HEK293 (cell line): ENCODE results near the gene ZCCHC10.

ENCODE experiments used
- CTCF ChIP-seq: fragments of 450-650 bp; formaldehyde crosslinking; IDR thresholded peaks from 2 replicates; pipeline ENCODE4 v1.5.1; 2016; ENCODE audit warnings: missing biosample characterization, missing genetic modification characterization
- GFI1B ChIP-seq: fragments of 450-650 bp; formaldehyde crosslinking; IDR thresholded peaks from 2 replicates; pipeline ENCODE4 v1.5.1; 2016; ENCODE audit warnings: missing biosample characterization, missing genetic modification characterization
- GLIS1 ChIP-seq: fragments of 450-650 bp; formaldehyde crosslinking; IDR thresholded peaks from 2 replicates; pipeline ENCODE4 v1.5.1; 2016; ENCODE audit warnings: missing biosample characterization, missing genetic modification characterization
- GLIS2 ChIP-seq: fragments of 450-650 bp; formaldehyde crosslinking; IDR thresholded peaks from 2 replicates; pipeline ENCODE4 v1.5.1; 2016; ENCODE audit warnings: missing biosample characterization, missing genetic modification characterization
- PBX3 ChIP-seq: sonication (generic); formaldehyde crosslinking; IDR thresholded peaks from 2 replicates; pipeline ENCODE4 v1.8.1; 2022; ENCODE audit warnings: mild to moderate bottlenecking, moderate library complexity, missing genetic modification reagents
- SP7 ChIP-seq: fragments of 450-650 bp; formaldehyde crosslinking; IDR thresholded peaks from 2 replicates; pipeline ENCODE4 v1.5.1; 2016; ENCODE audit warnings: missing biosample characterization, missing genetic modification characterization
- ZBTB10 ChIP-seq: fragments of 450-650 bp; formaldehyde crosslinking; IDR thresholded peaks from 2 replicates; pipeline ENCODE4 v1.5.1; 2016; ENCODE audit warnings: missing biosample characterization, missing genetic modification characterization
- ZBTB7A ChIP-seq: fragments of 450-650 bp; formaldehyde crosslinking; IDR thresholded peaks from 2 replicates; pipeline ENCODE4 v1.5.1; 2016; ENCODE audit warnings: low read depth, missing biosample characterization, missing genetic modification characterization
- ZIC2 ChIP-seq: fragments of 450-650 bp; formaldehyde crosslinking; IDR thresholded peaks from 2 replicates; pipeline ENCODE4 v1.5.1; 2016; ENCODE audit warnings: missing biosample characterization, missing genetic modification characterization
- ZNF16 ChIP-seq: fragments of 450-650 bp; formaldehyde crosslinking; IDR thresholded peaks from 2 replicates; pipeline ENCODE4 v1.5.1; 2016; ENCODE audit warnings: low read depth, missing biosample characterization, missing genetic modification characterization
- ZNF169 ChIP-seq: fragments of 450-650 bp; formaldehyde crosslinking; IDR thresholded peaks from 2 replicates; pipeline ENCODE4 v1.5.1; 2016; ENCODE audit warnings: missing biosample characterization, missing genetic modification characterization
- ZNF175 ChIP-seq: fragments of 450-650 bp; formaldehyde crosslinking; IDR thresholded peaks from 2 replicates; pipeline ENCODE4 v1.5.1; 2016; ENCODE audit warnings: missing biosample characterization, missing genetic modification characterization
- ZNF184 ChIP-seq: fragments of 450-650 bp; IDR thresholded peaks from 2 replicates; pipeline ENCODE4 v1.5.1; 2018; ENCODE audit warnings: missing biosample characterization, mild to moderate bottlenecking, missing genetic modification characterization
- ZNF274 ChIP-seq, 2 experiments: fragments of 200-500 bp in 1 of 2; fragments of 450-650 bp in 1 of 2; sonication (Bioruptor generic) in 1 of 2; formaldehyde crosslinking in 1 of 2; IDR thresholded peaks; 2 replicates each; pipeline versions ENCODE4 v1.5.1 to v1.6.1; 2014 to 2016; ENCODE audit warnings: borderline replicate concordance in 1 of 2, inconsistent platforms in 1 of 2, low read length in 1 of 2, missing biosample characterization in 1 of 2, missing genetic modification characterization in 1 of 2
- ZNF341 ChIP-seq: fragments of 450-650 bp; formaldehyde crosslinking; IDR thresholded peaks from 2 replicates; pipeline ENCODE4; 2016; ENCODE audit warnings: low read depth, missing biosample characterization, missing genetic modification characterization
- ZNF394 ChIP-seq: fragments of 450-650 bp; formaldehyde crosslinking; IDR thresholded peaks from 2 replicates; pipeline ENCODE4 v1.5.1; 2016; ENCODE audit warnings: missing biosample characterization, missing genetic modification characterization, mild to moderate bottlenecking, moderate library complexity, borderline replicate concordance
- ZNF433 ChIP-seq: fragments of 450-650 bp; formaldehyde crosslinking; IDR thresholded peaks from 2 replicates; pipeline ENCODE4 v1.5.1; 2016; ENCODE audit warnings: missing biosample characterization, missing genetic modification characterization, low read depth
- ZNF473 ChIP-seq: fragments of 450-650 bp; formaldehyde crosslinking; IDR thresholded peaks from 2 replicates; pipeline ENCODE4 v1.5.1; 2017; ENCODE audit warnings: missing biosample characterization, missing genetic modification characterization
- ZNF558 ChIP-seq: fragments of 450-650 bp; formaldehyde crosslinking; IDR thresholded peaks from 2 replicates; pipeline ENCODE4 v1.5.1; 2016; ENCODE audit warnings: missing biosample characterization, missing genetic modification characterization
- ZNF626 ChIP-seq: fragments of 450-650 bp; sonication (Bioruptor Pico); formaldehyde crosslinking; IDR thresholded peaks from 2 replicates; pipeline ENCODE4 v1.5.1; 2018; ENCODE audit warnings: missing biosample characterization, missing genetic modification characterization, inconsistent platforms
- ZNF654 ChIP-seq: fragments of 450-650 bp; formaldehyde crosslinking; IDR thresholded peaks from 2 replicates; pipeline ENCODE4 v1.5.1; 2016; ENCODE audit warnings: low read depth, missing biosample characterization, missing genetic modification characterization
- ZNF658 ChIP-seq: fragments of 450-650 bp; formaldehyde crosslinking; IDR thresholded peaks from 2 replicates; pipeline ENCODE4; 2016; ENCODE audit warnings: missing biosample characterization, missing genetic modification characterization
- ZNF707 ChIP-seq: fragments of 450-650 bp; formaldehyde crosslinking; IDR thresholded peaks from 2 replicates; pipeline ENCODE4 v1.5.1; 2016; ENCODE audit warnings: missing biosample characterization, missing genetic modification characterization
- ZNF777 ChIP-seq: fragments of 450-650 bp; formaldehyde crosslinking; IDR thresholded peaks from 2 replicates; pipeline ENCODE4 v1.5.1; 2017; ENCODE audit warnings: missing biosample characterization, missing genetic modification characterization, borderline replicate concordance
- ZNF837 ChIP-seq: fragments of 450-650 bp; formaldehyde crosslinking; IDR thresholded peaks from 2 replicates; pipeline ENCODE4 v1.5.1; 2016; ENCODE audit warnings: missing biosample characterization, missing genetic modification characterization
- ZSCAN23 ChIP-seq: fragments of 450-650 bp; formaldehyde crosslinking; IDR thresholded peaks from 2 replicates; pipeline ENCODE4 v1.5.1; 2016; ENCODE audit warnings: missing biosample characterization, missing genetic modification characterization
- TF ChIP-seq, protein P1 (sequence below): fragments of 450-650 bp; formaldehyde crosslinking; IDR thresholded peaks from 2 replicates; pipeline ENCODE4 v1.5.1; 2016; ENCODE audit warnings: missing biosample characterization, missing genetic modification characterization
- TF ChIP-seq, protein P2 (sequence below): fragments of 450-650 bp; formaldehyde crosslinking; IDR thresholded peaks from 2 replicates; pipeline ENCODE4 v1.5.1; 2017; ENCODE audit warnings: missing biosample characterization, missing genetic modification characterization

ZCCHC10 gene

DNA sequence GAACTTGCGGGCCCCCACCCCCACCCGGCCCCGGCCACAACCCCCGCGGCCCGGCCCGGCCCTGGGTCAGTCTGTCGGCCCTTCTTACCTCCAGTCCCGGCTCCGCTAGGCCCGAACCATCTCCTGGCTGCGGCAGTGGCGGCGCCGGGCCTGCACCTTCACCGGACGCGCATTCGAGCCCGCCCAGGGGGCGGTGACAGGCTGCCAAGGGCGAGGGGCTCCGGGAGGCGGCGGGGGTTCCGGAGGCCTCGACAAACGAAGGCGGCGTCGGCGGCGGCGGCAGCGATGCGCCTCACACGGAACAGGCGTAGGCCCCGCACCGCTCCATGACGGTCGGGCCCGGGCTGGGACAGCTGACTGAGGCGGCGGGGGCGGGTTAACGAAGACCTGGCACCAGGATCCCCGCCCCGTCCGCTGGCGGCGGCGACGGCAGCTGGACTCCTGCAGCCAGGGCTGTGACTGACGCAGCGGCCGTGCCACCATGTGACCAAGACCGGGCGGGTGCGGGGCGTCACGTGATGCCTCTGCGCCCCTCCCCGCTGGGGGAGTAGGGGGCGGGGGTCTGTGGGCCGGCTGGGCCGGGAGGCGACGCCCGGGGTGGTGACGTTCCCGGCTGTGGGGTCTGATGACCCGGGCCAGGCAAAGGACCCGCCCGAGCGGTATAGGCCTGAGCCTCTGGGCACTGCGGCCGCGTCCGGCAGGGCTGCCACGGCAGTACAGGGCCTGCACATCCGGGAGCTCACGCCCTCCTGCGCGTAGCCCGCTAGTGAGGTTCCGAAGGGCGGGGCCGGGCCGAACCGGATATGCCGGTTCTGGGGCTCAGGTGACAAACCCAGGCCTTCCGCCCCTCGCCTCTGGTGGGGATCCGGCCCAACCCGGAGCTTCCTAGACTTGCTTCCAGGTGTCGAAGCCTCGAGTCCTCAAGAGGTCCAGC is 62.9 kb downstream of the ZCCHC10 start, which contains the start of gene AFF4 (continued):
- peak; percentile 96 for TF ChIP-seq ZBTB10 (tag by site-specific recombination)
- no peak for TF ChIP-seq ZNF169 (tag by site-specific recombination)
- TF ChIP-seq ZNF433 (tag by site-specific recombination), result no peak
- peak; percentile 100 for TF ChIP-seq ZBTB7A (tag by site-specific recombination)
- no peak; the same call in 1 of the 2 replicates for TF ChIP-seq CTCF (tag by site-specific recombination)
- no peak for TF ChIP-seq ZNF837 (tag by site-specific recombination)
- TF ChIP-seq ZNF777 (tag by site-specific recombination), result no peak
- TF ChIP-seq ZNF707 (tag by site-specific recombination), result no peak
- no peak for TF ChIP-seq ZNF184
- TF ChIP-seq ZNF558 (tag by site-specific recombination), result no peak
- no peak for TF ChIP-seq ZNF626 (tag by site-specific recombination)
- TF ChIP-seq PBX3 (CRISPR knock-in tag), result peak; percentile 83
- peak; percentile 80 for TF ChIP-seq ZIC2 (tag by site-specific recombination)
- peak; percentile 87 for TF ChIP-seq GLIS1 (tag by site-specific recombination)
- no peak for TF ChIP-seq ZNF274 (IDR thresholded peaks at IDR 0.05; ENCODE audit: low read length)
- no peak for TF ChIP-seq ZNF274 (tag by site-specific recombination; IDR thresholded peaks at IDR 0.05; ENCODE audit: borderline replicate concordance)
- peak; percentile 54 for TF ChIP-seq ZNF341 (tag by site-specific recombination)
- TF ChIP-seq ZSCAN23 (tag by site-specific recombination), result no peak
- TF ChIP-seq SP7 (tag by site-specific recombination), result peak; percentile 84
- TF ChIP-seq ZNF654 (tag by site-specific recombination), result no peak
- TF ChIP-seq ZNF175, result no peak
- TF ChIP-seq, protein P1, sequence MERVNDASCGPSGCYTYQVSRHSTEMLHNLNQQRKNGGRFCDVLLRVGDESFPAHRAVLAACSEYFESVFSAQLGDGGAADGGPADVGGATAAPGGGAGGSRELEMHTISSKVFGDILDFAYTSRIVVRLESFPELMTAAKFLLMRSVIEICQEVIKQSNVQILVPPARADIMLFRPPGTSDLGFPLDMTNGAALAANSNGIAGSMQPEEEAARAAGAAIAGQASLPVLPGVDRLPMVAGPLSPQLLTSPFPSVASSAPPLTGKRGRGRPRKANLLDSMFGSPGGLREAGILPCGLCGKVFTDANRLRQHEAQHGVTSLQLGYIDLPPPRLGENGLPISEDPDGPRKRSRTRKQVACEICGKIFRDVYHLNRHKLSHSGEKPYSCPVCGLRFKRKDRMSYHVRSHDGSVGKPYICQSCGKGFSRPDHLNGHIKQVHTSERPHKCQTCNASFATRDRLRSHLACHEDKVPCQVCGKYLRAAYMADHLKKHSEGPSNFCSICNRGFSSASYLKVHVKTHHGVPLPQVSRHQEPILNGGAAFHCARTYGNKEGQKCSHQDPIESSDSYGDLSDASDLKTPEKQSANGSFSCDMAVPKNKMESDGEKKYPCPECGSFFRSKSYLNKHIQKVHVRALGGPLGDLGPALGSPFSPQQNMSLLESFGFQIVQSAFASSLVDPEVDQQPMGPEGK (tag by site-specific recombination), result peak; percentile 100
- TF ChIP-seq GFI1B (tag by site-specific recombination), result no peak
- TF ChIP-seq, protein P2, sequence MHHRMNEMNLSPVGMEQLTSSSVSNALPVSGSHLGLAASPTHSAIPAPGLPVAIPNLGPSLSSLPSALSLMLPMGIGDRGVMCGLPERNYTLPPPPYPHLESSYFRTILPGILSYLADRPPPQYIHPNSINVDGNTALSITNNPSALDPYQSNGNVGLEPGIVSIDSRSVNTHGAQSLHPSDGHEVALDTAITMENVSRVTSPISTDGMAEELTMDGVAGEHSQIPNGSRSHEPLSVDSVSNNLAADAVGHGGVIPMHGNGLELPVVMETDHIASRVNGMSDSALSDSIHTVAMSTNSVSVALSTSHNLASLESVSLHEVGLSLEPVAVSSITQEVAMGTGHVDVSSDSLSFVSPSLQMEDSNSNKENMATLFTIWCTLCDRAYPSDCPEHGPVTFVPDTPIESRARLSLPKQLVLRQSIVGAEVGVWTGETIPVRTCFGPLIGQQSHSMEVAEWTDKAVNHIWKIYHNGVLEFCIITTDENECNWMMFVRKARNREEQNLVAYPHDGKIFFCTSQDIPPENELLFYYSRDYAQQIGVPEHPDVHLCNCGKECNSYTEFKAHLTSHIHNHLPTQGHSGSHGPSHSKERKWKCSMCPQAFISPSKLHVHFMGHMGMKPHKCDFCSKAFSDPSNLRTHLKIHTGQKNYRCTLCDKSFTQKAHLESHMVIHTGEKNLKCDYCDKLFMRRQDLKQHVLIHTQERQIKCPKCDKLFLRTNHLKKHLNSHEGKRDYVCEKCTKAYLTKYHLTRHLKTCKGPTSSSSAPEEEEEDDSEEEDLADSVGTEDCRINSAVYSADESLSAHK, result peak; percentile 45; the same call in 1 of the 2 replicates
- TF ChIP-seq ZNF394 (tag by site-specific recombination), result peak; percentile 25; the same call in 1 of the 2 replicates
- no peak for TF ChIP-seq ZNF473 (tag by site-specific recombination)
- no peak for TF ChIP-seq ZNF16 (tag by site-specific recombination)
- no peak for TF ChIP-seq ZNF658 (tag by site-specific recombination)
- peak; percentile 99 for TF ChIP-seq GLIS2 (tag by site-specific recombination)
